GM20000 (cell line): ENCODE measurements around the gene ZNF367.
"Not testable (repeated sequence)": the region's sequence is repeated elsewhere in the genome, so short reads cannot be mapped to it uniquely, and the experiment has no call there.

Source experiments
- DNase-seq: peaks from one replicate; pipeline ENCODE4 v3.0.0; 2012; ENCODE audit warnings: low spot score
- CTCF ChIP-seq: IDR thresholded peaks from 2 replicates; pipeline ENCODE4 v1.5.1; 2012; ENCODE audit warnings: mild to moderate bottlenecking, control low read depth; ENCODE audit errors: extremely low read depth, missing control alignments

ZNF367 gene

GRCh38 chr9:96376891-96377874, 41.0 kb downstream of the ZNF367 start:
- DNase-seq, result no peak

GRCh38 chr9:96375507-96375906, 42.7 kb downstream of the ZNF367 start:
- DNase-seq, result not testable (repeated sequence)

More at GRCh38 chr9:96376891-96377874, 41.0 kb downstream of the ZNF367 start:
- no peak for TF ChIP-seq CTCF

GRCh38 chr9:96367943-96368342, 50.2 kb downstream of the ZNF367 start:
- no peak for TF ChIP-seq CTCF

GRCh38 chr9:96363175-96363967, 54.8 kb downstream of the ZNF367 start:
- TF ChIP-seq CTCF, result no peak
- no peak for DNase-seq

More at GRCh38 chr9:96367943-96368342, 50.2 kb downstream of the ZNF367 start:
- no peak for DNase-seq

GRCh38 chr9:96362119-96362518, 56.1 kb downstream of the ZNF367 start:
- DNase-seq, result not testable (repeated sequence)

GRCh38 chr9:96361668-96362067, 56.5 kb downstream of the ZNF367 start:
- DNase-seq, result no peak

GRCh38 chr9:96360976-96361375, 57.2 kb downstream of the ZNF367 start:
- no peak for TF ChIP-seq CTCF
- no peak for DNase-seq

More at GRCh38 chr9:96361668-96362067, 56.5 kb downstream of the ZNF367 start:
- TF ChIP-seq CTCF, result no peak

- DNase-seq, result not testable (repeated sequence)
Observed at GRCh38 chr9:96360523-96360922, 57.6 kb downstream of the ZNF367 start.
